IMR-90 (cell line): ENCODE data around the gene NRL.

ENCODE experiments used
- FOS ChIP-seq: fragments of 150-350 bp; IDR thresholded peaks from 2 replicates; pipeline ENCODE4 v1.6.1; 2016; ENCODE audit warnings: low read depth, low read length
- RCOR1 ChIP-seq: IDR thresholded peaks from 2 replicates; pipeline ENCODE4 v1.6.1; 2012; ENCODE audit warnings: mild to moderate bottlenecking, low read length, improper control_type of control experiment; ENCODE audit not compliant: insufficient replicate concordance
- TF ChIP-seq, protein P1 (sequence below): conservative IDR thresholded peaks from 2 replicates; pipeline ENCODE4 v1.5.1; 2012; ENCODE audit warnings: mild to moderate bottlenecking, low read depth, low read length, improper control_type of control experiment

- TF ChIP-seq, protein P1, sequence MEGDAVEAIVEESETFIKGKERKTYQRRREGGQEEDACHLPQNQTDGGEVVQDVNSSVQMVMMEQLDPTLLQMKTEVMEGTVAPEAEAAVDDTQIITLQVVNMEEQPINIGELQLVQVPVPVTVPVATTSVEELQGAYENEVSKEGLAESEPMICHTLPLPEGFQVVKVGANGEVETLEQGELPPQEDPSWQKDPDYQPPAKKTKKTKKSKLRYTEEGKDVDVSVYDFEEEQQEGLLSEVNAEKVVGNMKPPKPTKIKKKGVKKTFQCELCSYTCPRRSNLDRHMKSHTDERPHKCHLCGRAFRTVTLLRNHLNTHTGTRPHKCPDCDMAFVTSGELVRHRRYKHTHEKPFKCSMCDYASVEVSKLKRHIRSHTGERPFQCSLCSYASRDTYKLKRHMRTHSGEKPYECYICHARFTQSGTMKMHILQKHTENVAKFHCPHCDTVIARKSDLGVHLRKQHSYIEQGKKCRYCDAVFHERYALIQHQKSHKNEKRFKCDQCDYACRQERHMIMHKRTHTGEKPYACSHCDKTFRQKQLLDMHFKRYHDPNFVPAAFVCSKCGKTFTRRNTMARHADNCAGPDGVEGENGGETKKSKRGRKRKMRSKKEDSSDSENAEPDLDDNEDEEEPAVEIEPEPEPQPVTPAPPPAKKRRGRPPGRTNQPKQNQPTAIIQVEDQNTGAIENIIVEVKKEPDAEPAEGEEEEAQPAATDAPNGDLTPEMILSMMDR = no peak
- TF ChIP-seq RCOR1 = no peak
- no peak for TF ChIP-seq FOS
Measured at GRCh38 chr14:24076302-24076601, 38.5 kb downstream of the NRL start.
